HCT116 (cell line): ENCODE data around the gene B3GNT2.

ENCODE experiments used
- CEBPB ChIP-seq: IDR thresholded peaks from 2 replicates; pipeline ENCODE4 v1.6.1; 2012; ENCODE audit warnings: low read depth
- CTCF ChIP-seq, 3 experiments: fragments of 200-600 bp in 1 of 3; sonication (generic) in 1 of 3; IDR thresholded peaks in 2 of 3; conservative IDR thresholded peaks in 1 of 3; 2 replicates each; pipeline ENCODE4 v1.5.1; 2012 to 2017; ENCODE audit warnings: low read depth in 2 of 3, low read length in 2 of 3, antibody characterized with exemption in 1 of 3, borderline replicate concordance in 1 of 3, control low read depth in 1 of 3, mild to moderate bottlenecking in 1 of 3, mixed read lengths in 1 of 3, mixed run types in 1 of 3, moderate library complexity in 1 of 3; ENCODE audit not compliant: insufficient read depth in 1 of 3
- EZH2 ChIP-seq: fragments of 200-600 bp; sonication (generic); IDR thresholded peaks from 2 replicates; pipeline ENCODE4 v1.6.1; 2017; ENCODE audit warnings: antibody characterized with exemption, mixed run types
- POLR2A ChIP-seq: IDR thresholded peaks from 2 replicates; pipeline ENCODE4 v1.7.0; 2011; ENCODE audit warnings: borderline replicate concordance; ENCODE audit not compliant: insufficient read depth, insufficient read length; ENCODE audit errors: extremely low read depth
- POLR2AphosphoS5 ChIP-seq: IDR thresholded peaks from 2 replicates; pipeline ENCODE4 v1.6.1; 2011; ENCODE audit warnings: mild to moderate bottlenecking, low read depth, low read length, moderate library complexity
- ZBTB33 ChIP-seq: IDR thresholded peaks from 2 replicates; pipeline ENCODE4 v1.6.1; 2011; ENCODE audit warnings: mild to moderate bottlenecking, low read length, moderate library complexity; ENCODE audit not compliant: insufficient replicate concordance; ENCODE audit errors: extremely low read depth
- ZNF274 ChIP-seq: fragments of 200-500 bp; sonication (Bioruptor generic); IDR thresholded peaks from 2 replicates; pipeline ENCODE4 v1.6.1; 2014; ENCODE audit warnings: mild to moderate bottlenecking, low read depth, low read length, inconsistent platforms

- TF ChIP-seq CTCF (IDR thresholded peaks at IDR 0.05 in 2 of 3, conservative IDR thresholded peaks at IDR 0.05 in 1 of 3; ENCODE audit: borderline replicate concordance in 1 of 3, insufficient read depth in 1 of 3, low read depth in 2 of 3, low read length in 2 of 3) (peak in 1 of 3 experiments; percentile 14; a peak in 1 of 6 replicates), CEBPB (no peak), POLR2A (no peak), POLR2AphosphoS5 (no peak), EZH2 (no peak), ZNF274 (no peak), ZBTB33 (no peak)
Observed at GRCh38 chr2:62197011-62197924, 1.4 kb downstream of the B3GNT2 start.
